A549 (cell line): ENCODE results near the gene TNC. TPM values are rescaled to one million over a fixed set of nuclear protein-coding genes. Genes with fewer than 3 reads are reported as not detected.
A peak's percentile ranks its signal among the peaks of the same experiment; 100 is the strongest.

Source experiments
- ATAC-seq, 2 experiments: fragments of 200-7000 bp in 1 of 2; fragments of >200 bp in 1 of 2; cut with Nextera tagmentation in 1 of 2; cut with Tn5 transposase in 1 of 2; 3 replicates each; pipeline versions ENCODE4 v1.8.0 to v1.9.1; 2018 to 2020; ENCODE audit warnings: mild to moderate bottlenecking in 1 of 2, moderate library complexity in 1 of 2
- CTCF ChIA-PET: fragments of 300-600 bp; sonication (Branson Sonifier 250); formaldehyde crosslinking; extraction: SDS; loops from one replicate; lab custom pipeline; 2021; ENCODE audit warnings: antibody characterized with exemption, inconsistent platforms; lab: Yijun Ruan, JAX
- POLR2A ChIA-PET: fragments of 350-600 bp; formaldehyde crosslinking; extraction: SDS; loops from one replicate; lab custom pipeline; 2021; ENCODE audit warnings: antibody characterized with exemption, inconsistent platforms; lab: Yijun Ruan, JAX
- DNase-seq, 2 experiments: peaks; one replicate each; pipeline versions ENCODE4 v3.0.0 to v3.0.0-alpha.2; 2011 to 2016; ENCODE audit warnings: low read depth in 1 of 2, low spot score in 1 of 2
- FAIRE-seq: peaks from 2 replicates; lab custom pipeline; 2011; peaks lifted over from hg19 to GRCh38; lab: Jason Lieb, UNC
- H3K27ac ChIP-seq, 2 experiments: fragments of >200 bp; sonication (Bioruptor Twin); formaldehyde crosslinking; 3 replicates each; pipeline ENCODE4 v1.5.1; 2016 to 2017
- H3K4me1 ChIP-seq: fragments of >200 bp; sonication (Bioruptor Twin); formaldehyde crosslinking; 3 replicates; pipeline ENCODE4 v1.6.1; 2016
- H3K4me2 ChIP-seq: fragments of >200 bp; sonication (Bioruptor Twin); formaldehyde crosslinking; 3 replicates; pipeline ENCODE4 v1.6.1; 2016
- H3K4me3 ChIP-seq: fragments of >200 bp; sonication (Bioruptor Twin); formaldehyde crosslinking; 3 replicates; pipeline ENCODE4 v1.5.1; 2016
- H3K9me3 ChIP-seq: fragments of >200 bp; sonication (Bioruptor Twin); formaldehyde crosslinking; 3 replicates; pipeline ENCODE4 v1.6.1; 2016
- ATOH8 ChIP-seq: fragments of 250-450 bp; sonication (Bioruptor Pico); IDR thresholded peaks from 2 replicates; pipeline ENCODE4 v1.5.0; 2020; ENCODE audit warnings: low read depth, mild to moderate bottlenecking, moderate library complexity
- BHLHE40 ChIP-seq: IDR thresholded peaks from 2 replicates; pipeline ENCODE4 v1.6.1; 2012; ENCODE audit warnings: low read depth, low read length, inconsistent platforms
- CBX8 ChIP-seq: fragments of 200-600 bp; sonication (generic); IDR thresholded peaks from 2 replicates; pipeline ENCODE4 v1.6.1; 2016
- CHD2 ChIP-seq: fragments of 150-350 bp; IDR thresholded peaks from 2 replicates; pipeline ENCODE4 v1.6.1; 2014; ENCODE audit warnings: low read length; ENCODE audit not compliant: partially characterized antibody
- CHD4 ChIP-seq: fragments of 200-600 bp; sonication (generic); IDR thresholded peaks from 2 replicates; pipeline ENCODE4 v1.6.1; 2016; ENCODE audit warnings: antibody characterized with exemption, mild to moderate bottlenecking, borderline replicate concordance
- E2F6 ChIP-seq: IDR thresholded peaks from 2 replicates; pipeline ENCODE4 v1.6.1; 2012; ENCODE audit warnings: low read depth, borderline replicate concordance
- HDAC2 ChIP-seq: fragments of 200-600 bp; sonication (generic); IDR thresholded peaks from 2 replicates; pipeline ENCODE4 v1.6.1; 2016
- HEYL ChIP-seq: fragments of 250-450 bp; sonication (Bioruptor Pico); IDR thresholded peaks from 2 replicates; pipeline ENCODE4 v1.8.0; 2021; ENCODE audit warnings: mild to moderate bottlenecking, moderate library complexity
- HOXB13 ChIP-seq: fragments of 250-450 bp; sonication (Bioruptor Pico); IDR thresholded peaks from 2 replicates; pipeline ENCODE4 v1.5.0; 2020; ENCODE audit warnings: low read depth, mild to moderate bottlenecking, moderate library complexity
- HOXB5 ChIP-seq: fragments of 250-450 bp; sonication (Bioruptor Pico); IDR thresholded peaks from 2 replicates; pipeline ENCODE4 v1.5.0; 2020; ENCODE audit warnings: mild to moderate bottlenecking, moderate library complexity
- JUN ChIP-seq, 2 experiments: fragments of >200 bp; sonication (Bioruptor Twin); formaldehyde crosslinking; IDR thresholded peaks; 2 replicates in 1 of 2; 3 replicates in 1 of 2; pipeline ENCODE4 v1.6.1; 2016 to 2017
- JUNB ChIP-seq: fragments of >200 bp; sonication (Bioruptor Twin); formaldehyde crosslinking; IDR thresholded peaks from 2 replicates; pipeline ENCODE4 v1.6.1; 2016
- KDM1A ChIP-seq: fragments of 200-600 bp; sonication (generic); IDR thresholded peaks from 2 replicates; pipeline ENCODE4 v1.6.1; 2016; ENCODE audit warnings: low read depth, mild to moderate bottlenecking
- KDM5A ChIP-seq: fragments of 200-600 bp; sonication (generic); IDR thresholded peaks from 2 replicates; pipeline ENCODE4 v1.6.1; 2016; ENCODE audit warnings: antibody characterized with exemption, mild to moderate bottlenecking
- NFE2L2 ChIP-seq: fragments of 150-350 bp; conservative IDR thresholded peaks from 2 replicates; pipeline ENCODE4 v1.6.1; 2014; ENCODE audit warnings: low read length
- NPAS2 ChIP-seq: fragments of 250-450 bp; sonication (Bioruptor Pico); IDR thresholded peaks from 2 replicates; pipeline ENCODE4 v1.8.0; 2022; ENCODE audit warnings: mild to moderate bottlenecking, moderate library complexity, borderline replicate concordance
- NR3C1 ChIP-seq: fragments of >200 bp; sonication (Bioruptor Twin); formaldehyde crosslinking; IDR thresholded peaks from 3 replicates; pipeline ENCODE4 v1.6.1; 2017
- PHF8 ChIP-seq: fragments of 200-600 bp; sonication (generic); IDR thresholded peaks from 2 replicates; pipeline ENCODE4 v1.6.1; 2016; ENCODE audit warnings: low read depth, mild to moderate bottlenecking, antibody characterized with exemption, moderate library complexity, borderline replicate concordance
- POLR2AphosphoS2 ChIP-seq: conservative IDR thresholded peaks from 2 replicates; pipeline ENCODE4 v1.6.1; 2012; ENCODE audit warnings: low read length, improper control_type of control experiment, inconsistent platforms
- RAD21 ChIP-seq, 2 experiments: fragments of >200 bp in 1 of 2; sonication (Bioruptor Twin) in 1 of 2; formaldehyde crosslinking in 1 of 2; IDR thresholded peaks in 1 of 2; conservative IDR thresholded peaks in 1 of 2; 2 replicates in 1 of 2; 3 replicates in 1 of 2; pipeline ENCODE4 v1.6.1; 2012 to 2018; ENCODE audit warnings: inconsistent platforms in 1 of 2
- RNF2 ChIP-seq: fragments of 200-600 bp; sonication (generic); IDR thresholded peaks from 2 replicates; pipeline ENCODE4 v1.6.1; 2016; ENCODE audit warnings: low read depth, mild to moderate bottlenecking, antibody characterized with exemption, moderate library complexity, borderline replicate concordance
- SREBF2 ChIP-seq: fragments of 450-650 bp; IDR thresholded peaks from 2 replicates; pipeline ENCODE4 v1.6.1; 2014; ENCODE audit warnings: mild to moderate bottlenecking, moderate library complexity
- TFCP2L1 ChIP-seq: fragments of 250-450 bp; sonication (Bioruptor Pico); IDR thresholded peaks from 2 replicates; pipeline ENCODE4 v1.5.0; 2021; ENCODE audit warnings: mild to moderate bottlenecking
- TP53 ChIP-seq: fragments of 250-450 bp; sonication (Bioruptor Pico); IDR thresholded peaks from 2 replicates; pipeline ENCODE4 v1.5.0; 2021; ENCODE audit warnings: mild to moderate bottlenecking, moderate library complexity
- ZC3H11A ChIP-seq: fragments of 450-650 bp; IDR thresholded peaks from 2 replicates; pipeline ENCODE4 v1.6.1; 2014; ENCODE audit warnings: antibody characterized with exemption, mild to moderate bottlenecking
- ZNF302 ChIP-seq: fragments of 250-450 bp; sonication (Bioruptor Pico); IDR thresholded peaks from 2 replicates; pipeline ENCODE4 v1.9.0; 2021; ENCODE audit warnings: inconsistent platforms, mild to moderate bottlenecking, moderate library complexity
- WGBS: methylation state at CpG from one replicate; pipeline ENCODE4 v1.1.6; 2017; ENCODE audit errors: missing lambda C conversion rate; 5-methylcytosine and 5-hydroxymethylcytosine counted together
- polyA plus RNA-seq, 4 experiments: library from polyadenylated mRNA; depleted of rRNA in 3 of 4; stranded (reverse); fragments of >200 nt; fragmentation: RNase III in 1 of 4; extraction: RNeasy Plus Mini Kit Qiagen cat#74134 plus additional on column Dnase treatment in 1 of 4; gene quantifications; 2 replicates in 3 of 4; 3 replicates in 1 of 4; pipeline ENCODE4 v1.2.3, GENCODE V29; 2011 to 2017
- TF ChIP-seq, protein P1 (sequence below): IDR thresholded peaks from 2 replicates; pipeline ENCODE4 v1.6.1; 2012
- TF ChIP-seq, protein P2 (sequence below): IDR thresholded peaks from 2 replicates; pipeline ENCODE4 v1.6.1; 2012

The TNC gene
- polyA plus RNA-seq, 2 of the 4 experiments (the other 2 are of a cell fraction) = 0.50 to 0.63 TPM

DNA sequence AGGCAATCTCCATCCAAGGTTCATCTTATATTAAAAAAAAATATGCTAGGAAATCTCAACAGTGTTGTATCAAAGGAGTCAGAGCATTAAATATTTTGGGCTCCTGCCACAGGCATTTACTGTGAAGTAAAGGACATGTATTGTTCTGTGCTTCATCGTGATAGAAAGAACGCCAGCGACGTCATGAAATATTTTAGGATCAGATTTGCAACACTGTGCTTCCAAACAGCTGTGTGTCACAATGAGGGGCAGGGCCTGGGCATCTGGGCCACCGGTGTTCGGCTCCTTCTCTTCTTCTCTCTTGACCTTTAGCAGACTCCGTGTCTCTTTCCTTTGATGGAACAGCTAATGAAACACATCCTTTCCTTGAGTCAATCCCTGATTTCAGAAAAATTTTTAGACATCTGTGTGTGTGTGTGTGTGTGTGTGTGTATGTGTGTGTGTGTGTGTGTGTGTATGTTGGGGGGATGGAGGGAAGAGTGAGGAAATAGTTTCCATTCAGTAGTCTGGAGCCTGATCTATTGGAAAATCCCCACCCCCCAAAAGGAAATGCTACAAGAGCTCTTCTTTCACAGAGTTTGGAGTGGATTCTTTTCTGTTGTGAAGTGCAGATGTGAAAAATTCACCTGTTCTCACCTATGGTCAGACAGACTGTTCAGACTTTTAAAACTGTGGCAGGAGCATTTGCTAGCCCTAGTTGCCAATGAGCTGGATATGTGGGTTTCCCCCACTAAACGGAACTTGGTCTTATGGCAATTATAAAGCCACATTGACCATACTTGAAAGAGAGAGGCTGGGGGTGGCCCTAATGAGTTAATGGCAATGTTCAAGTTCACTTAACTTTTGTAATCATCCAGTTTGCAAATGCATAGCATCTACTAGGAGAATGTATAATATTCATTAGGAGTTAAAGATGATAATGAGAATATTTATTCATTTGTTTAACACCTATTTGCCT, 18.1 kb upstream of the TNC start:
- DNase-seq (no peak), FAIRE-seq (no peak), ATAC-seq (no peak)
- no peak overlapping the region for H3K27ac ChIP-seq
- no peak overlapping the region for H3K4me2 ChIP-seq
- CTCF ChIA-PET = interaction anchor here (0.6 to 1.0 kb wide), 2 partner anchors 16 to 435 kb away, joined by 3 read pairs; no protein-coding TSS in a partner anchor
- no peaks in the 10 kb centered on the region for H3K4me1 ChIP-seq
- TF ChIP-seq JUNB (no peak), TFCP2L1 (no peak), BHLHE40 (no peak), HOXB13 (CRISPR knock-in tag) (no peak), JUN (IDR thresholded peaks at IDR 0.05) (no peak), KDM1A (no peak), RNF2 (no peak), PHF8 (no peak), HDAC2 (no peak), ZC3H11A (no peak)
- TF ChIP-seq, protein P1, sequence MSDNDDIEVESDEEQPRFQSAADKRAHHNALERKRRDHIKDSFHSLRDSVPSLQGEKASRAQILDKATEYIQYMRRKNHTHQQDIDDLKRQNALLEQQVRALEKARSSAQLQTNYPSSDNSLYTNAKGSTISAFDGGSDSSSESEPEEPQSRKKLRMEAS = no peak
- TF ChIP-seq, protein P2, sequence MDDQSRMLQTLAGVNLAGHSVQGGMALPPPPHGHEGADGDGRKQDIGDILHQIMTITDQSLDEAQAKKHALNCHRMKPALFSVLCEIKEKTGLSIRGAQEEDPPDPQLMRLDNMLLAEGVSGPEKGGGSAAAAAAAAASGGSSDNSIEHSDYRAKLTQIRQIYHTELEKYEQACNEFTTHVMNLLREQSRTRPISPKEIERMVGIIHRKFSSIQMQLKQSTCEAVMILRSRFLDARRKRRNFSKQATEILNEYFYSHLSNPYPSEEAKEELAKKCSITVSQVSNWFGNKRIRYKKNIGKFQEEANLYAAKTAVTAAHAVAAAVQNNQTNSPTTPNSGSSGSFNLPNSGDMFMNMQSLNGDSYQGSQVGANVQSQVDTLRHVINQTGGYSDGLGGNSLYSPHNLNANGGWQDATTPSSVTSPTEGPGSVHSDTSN = no peak
- POLR2A ChIA-PET = no interaction called here
- 78% methylated on average over 8 of the region's 8 CpGs for WGBS
- no peak overlapping the region for H3K4me3 ChIP-seq
- no peaks in the 10 kb centered on the region for H3K9me3 ChIP-seq

DNA sequence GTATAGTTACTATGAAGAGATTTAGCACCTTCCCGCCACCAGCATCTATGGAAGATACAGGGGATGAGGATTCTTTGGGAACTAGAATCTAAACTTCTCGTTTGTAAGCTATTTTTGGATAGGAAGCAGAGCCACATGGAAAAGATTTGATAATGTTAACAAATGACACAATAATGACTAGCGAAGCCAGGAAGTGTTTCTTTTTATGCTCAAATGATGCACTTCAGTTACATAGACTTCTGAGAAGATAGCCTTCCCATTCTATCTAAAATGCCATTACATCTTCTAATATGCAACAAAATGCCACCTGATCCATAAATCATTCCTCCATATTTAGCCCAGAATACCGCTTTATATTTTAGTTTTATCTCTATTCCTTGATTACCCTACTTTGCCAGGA, 17.0 kb upstream of the TNC start:
- POLR2A ChIA-PET = no interaction called here
- no peak overlapping the region for H3K27ac ChIP-seq
- no peak for DNase-seq
- no peak overlapping the region for H3K4me3 ChIP-seq
- 52% methylated on average over 4 of the region's 4 CpGs for WGBS
- CTCF ChIA-PET = interaction anchor here (1.0 kb wide), 1 partner anchor 389 kb away, joined by 3 read pairs; no protein-coding TSS in a partner anchor
- no peak for FAIRE-seq
- H3K9me3 ChIP-seq = no peaks in the 10 kb centered on the region
- H3K4me2 ChIP-seq = no peak overlapping the region
- TF ChIP-seq, protein P1 = no peak
- no peak for TF ChIP-seq BHLHE40
- TF ChIP-seq E2F6 = no peak
- TF ChIP-seq CBX8 = no peak
- no peak for TF ChIP-seq HOXB5
- no peak for TF ChIP-seq JUN (IDR thresholded peaks at IDR 0.05)
- no peak for TF ChIP-seq ATOH8 (CRISPR knock-in tag)
- TF ChIP-seq CHD2 = no peak
- no peak for TF ChIP-seq HEYL
- no peak for TF ChIP-seq RAD21 (conservative IDR thresholded peaks at IDR 0.05 in 1 of 2, IDR thresholded peaks at IDR 0.05 in 1 of 2)
- ATAC-seq = no peak
- no peaks in the 10 kb centered on the region for H3K4me1 ChIP-seq

DNA sequence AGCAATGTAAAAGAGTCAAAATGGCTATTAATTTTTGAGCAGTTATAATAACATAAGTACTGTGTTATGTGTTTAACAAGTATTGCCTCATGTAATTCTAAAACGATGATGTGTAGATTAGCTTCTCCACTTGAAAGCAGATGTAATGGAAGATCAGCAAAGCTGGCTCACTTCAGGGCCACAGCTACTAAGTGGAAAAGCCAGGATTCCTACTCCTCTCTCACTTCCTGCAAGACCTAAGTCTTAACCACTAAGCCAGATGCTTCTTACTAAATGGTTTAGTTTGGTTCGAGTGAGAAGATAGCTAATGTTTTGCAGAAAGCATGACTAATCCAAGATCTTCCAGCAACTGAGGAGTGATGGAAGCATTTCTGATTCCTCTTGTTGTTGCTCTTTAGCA, 15.7 kb upstream of the TNC start:
- H3K4me2 ChIP-seq = no peak overlapping the region
- 34% methylated on average over 2 of the region's 2 CpGs for WGBS
- H3K27ac ChIP-seq = no peak overlapping the region
- TF ChIP-seq NFE2L2 (no peak), CHD4 (no peak), SREBF2 (no peak), POLR2AphosphoS2 (no peak), HEYL (no peak), CBX8 (no peak), NPAS2 (no peak), TP53 (CRISPR knock-in tag) (no peak), RAD21 (conservative IDR thresholded peaks at IDR 0.05 in 1 of 2, IDR thresholded peaks at IDR 0.05 in 1 of 2) (no peak), ZNF302 (CRISPR knock-in tag) (no peak), NR3C1 (no peak), KDM5A (no peak)
- TF ChIP-seq, protein P2 = no peak
- ChIA-PET CTCF (no interaction called here), POLR2A (no interaction called here)
- DNase-seq = no peak
- H3K4me3 ChIP-seq = no peak overlapping the region
- H3K9me3 ChIP-seq = no peaks in the 10 kb centered on the region
- no peak for ATAC-seq
- FAIRE-seq = peak; percentile 13
- no peaks in the 10 kb centered on the region for H3K4me1 ChIP-seq
